GM12872 (cell line): Measurements from ENCODE around the gene SEMA3A.

ENCODE experiments used
- TF ChIP-seq, protein P1 (sequence below): IDR thresholded peaks from 3 replicates; pipeline ENCODE4 v1.5.1; 2011; ENCODE audit warnings: low read depth, mild to moderate bottlenecking, low read length, moderate library complexity; ENCODE audit not compliant: insufficient read depth

Gene SEMA3A

DNA sequence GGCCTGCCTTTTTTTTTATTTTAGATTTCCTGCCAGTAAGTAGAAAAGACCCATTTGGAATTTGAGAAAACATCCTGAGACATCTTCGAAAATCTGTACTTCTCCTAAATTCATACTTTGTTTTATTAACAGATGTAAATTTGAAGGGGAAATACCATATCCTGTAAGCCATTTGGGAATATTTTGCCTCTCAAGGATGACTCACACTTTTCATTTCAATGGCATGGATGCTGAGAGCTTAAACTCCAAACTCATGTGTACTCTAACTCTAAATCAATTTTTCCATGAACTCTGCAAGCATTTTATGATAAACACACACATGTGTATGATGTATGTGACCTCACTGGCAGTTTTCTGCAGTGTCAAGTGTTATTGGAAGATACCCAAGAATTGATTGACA, 89.0 kb downstream of the SEMA3A start:
- TF ChIP-seq, protein P1, sequence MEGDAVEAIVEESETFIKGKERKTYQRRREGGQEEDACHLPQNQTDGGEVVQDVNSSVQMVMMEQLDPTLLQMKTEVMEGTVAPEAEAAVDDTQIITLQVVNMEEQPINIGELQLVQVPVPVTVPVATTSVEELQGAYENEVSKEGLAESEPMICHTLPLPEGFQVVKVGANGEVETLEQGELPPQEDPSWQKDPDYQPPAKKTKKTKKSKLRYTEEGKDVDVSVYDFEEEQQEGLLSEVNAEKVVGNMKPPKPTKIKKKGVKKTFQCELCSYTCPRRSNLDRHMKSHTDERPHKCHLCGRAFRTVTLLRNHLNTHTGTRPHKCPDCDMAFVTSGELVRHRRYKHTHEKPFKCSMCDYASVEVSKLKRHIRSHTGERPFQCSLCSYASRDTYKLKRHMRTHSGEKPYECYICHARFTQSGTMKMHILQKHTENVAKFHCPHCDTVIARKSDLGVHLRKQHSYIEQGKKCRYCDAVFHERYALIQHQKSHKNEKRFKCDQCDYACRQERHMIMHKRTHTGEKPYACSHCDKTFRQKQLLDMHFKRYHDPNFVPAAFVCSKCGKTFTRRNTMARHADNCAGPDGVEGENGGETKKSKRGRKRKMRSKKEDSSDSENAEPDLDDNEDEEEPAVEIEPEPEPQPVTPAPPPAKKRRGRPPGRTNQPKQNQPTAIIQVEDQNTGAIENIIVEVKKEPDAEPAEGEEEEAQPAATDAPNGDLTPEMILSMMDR, result no peak

DNA sequence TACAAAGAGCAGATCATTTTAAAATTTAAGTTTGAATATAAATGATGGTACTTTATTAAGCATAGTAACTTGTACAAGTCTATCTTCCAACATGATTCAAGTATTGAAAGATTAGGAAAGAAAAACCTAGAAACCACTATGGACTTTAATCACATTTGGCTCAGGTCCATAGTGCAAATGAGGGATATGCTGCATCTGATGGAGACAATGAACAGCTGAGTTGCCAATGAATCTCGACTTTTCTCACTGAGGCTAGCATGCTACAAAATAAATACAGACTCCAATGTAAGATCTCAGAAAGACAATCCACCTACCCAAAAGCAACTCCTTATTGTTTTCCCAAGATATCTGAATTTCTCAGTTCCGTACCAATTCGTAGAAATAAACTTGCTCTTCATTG, 89.8 kb downstream of the SEMA3A start:
- TF ChIP-seq, protein P1, result no peak

DNA sequence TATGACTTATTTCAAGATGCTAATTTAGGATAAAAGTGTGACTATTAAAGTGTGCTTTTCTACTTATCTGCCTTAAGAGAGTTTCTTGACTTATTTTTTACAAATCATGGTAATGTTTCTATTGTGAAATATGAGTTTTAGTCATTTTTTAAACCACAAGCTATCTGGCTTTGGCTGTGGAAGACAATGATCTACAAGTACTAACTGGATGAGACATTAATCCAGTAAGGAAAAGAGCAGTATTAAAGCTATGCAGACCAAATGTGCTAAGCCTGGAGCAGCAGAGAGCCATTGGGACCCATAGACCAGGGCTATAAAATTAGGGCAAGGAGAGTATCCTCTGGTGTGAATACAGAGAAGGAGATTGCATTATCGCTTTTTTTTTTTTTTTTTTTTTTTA, 92.4 kb downstream of the SEMA3A start:
- TF ChIP-seq, protein P1, result no peak

DNA sequence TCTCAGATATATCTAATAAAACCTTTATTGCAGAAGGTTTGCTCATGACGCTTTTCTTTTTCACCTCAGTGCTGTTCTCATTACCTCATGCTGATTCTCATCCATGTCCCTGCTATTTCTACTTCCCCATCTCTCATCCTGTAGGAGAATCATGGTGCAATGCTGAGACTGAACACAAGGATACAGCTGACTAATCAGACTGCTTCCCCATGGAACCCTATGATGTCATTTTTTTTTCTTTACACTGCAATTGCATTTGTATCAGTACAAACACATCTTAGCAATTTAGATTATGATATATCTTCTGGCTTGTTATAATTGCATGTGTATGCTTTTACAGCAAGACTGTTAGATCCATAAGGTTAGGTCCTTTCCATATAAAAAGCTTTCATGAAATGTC, 93.7 kb downstream of the SEMA3A start:
- TF ChIP-seq, protein P1, result no peak

DNA sequence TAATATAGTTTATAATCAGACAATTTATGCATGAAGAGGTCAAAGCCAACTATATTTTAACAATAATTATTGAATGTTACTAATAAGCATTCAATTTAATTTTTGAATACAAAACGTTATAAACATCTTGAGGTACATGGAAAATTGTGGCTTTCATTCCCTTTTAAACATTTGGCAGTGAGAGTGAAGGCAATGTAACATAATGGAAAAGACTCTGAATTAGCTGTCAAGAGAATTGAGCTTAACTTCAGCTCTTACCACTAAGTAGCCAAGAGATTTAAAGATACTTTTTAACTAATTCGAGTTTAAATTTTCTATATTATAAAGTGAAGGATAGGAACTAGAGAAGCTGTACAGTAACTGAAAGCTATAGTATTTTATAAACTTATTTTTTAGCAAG, 98.6 kb downstream of the SEMA3A start:
- TF ChIP-seq, protein P1, result no peak

DNA sequence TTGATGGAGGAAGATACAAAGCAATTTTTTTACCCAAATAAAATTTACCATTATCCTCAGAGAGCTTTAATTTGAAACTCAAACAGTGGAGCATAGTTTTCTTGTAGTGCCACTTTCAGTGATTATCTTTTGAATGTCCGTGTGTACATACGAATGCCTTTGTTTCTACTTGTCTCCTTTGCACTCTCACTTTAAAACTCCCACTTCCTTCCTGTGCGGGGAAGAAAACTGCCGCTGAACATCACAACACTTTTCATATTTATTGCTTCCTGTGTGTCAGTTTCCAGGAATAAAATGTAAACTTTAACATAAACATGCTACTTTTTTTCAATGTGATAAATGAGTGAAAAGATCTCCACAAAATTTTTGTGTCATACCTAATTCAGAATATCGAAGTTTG, 102.4 kb downstream of the SEMA3A start:
- TF ChIP-seq, protein P1, result no peak

DNA sequence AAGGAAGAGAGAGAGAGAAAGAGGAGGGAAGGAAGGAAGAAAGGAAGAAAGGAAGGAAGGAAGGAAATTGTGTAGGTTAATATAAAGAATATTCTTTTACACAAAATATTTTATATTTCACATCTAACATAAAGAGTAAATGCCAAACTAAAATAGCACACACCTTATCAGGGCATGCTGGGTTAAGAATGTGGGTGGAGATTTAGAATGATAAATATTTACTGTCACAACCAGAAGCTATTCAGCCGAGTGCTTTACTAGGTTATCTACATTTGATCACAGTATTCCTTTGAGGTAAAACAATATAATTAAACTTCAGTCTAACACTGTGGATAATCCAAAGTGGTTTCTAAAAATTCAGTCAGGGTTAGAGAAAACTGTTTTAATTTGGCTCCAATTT, 103.3 kb downstream of the SEMA3A start:
- TF ChIP-seq, protein P1, result no peak

DNA sequence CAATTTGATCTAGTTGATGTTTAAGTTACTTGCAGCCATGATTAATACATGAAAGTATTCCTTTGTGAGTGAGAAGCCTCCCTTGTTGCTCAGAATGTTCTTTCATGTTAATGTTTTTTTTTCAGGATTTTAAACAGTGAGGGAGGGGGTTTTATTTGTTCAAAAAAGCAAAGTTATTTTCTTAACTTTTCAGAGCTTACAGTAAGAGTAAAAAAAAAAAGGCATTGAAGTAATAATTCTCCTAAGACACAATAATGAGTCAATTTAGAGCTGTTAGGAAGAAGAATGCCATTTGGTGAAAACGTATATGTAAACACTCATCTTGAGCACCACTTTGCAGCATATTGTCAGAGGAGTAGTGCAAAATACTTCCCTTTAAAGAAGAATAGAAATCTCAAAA, 105.8 kb downstream of the SEMA3A start:
- TF ChIP-seq, protein P1, result no peak
